Heart right ventricle (tissue), 16 donors: ENCODE data around the gene GLT8D2. TPM values are rescaled to one million over a fixed set of nuclear protein-coding genes. Genes with fewer than 3 reads are reported as not detected.
"Not testable (repeated sequence)": the region's sequence is repeated elsewhere in the genome, so short reads cannot be mapped to it uniquely, and the experiment has no call there.

Source experiments
- ATAC-seq, 8 donors: fragments of 200-7000 bp; cut with Tn5 transposase; one replicate each; pipeline ENCODE4 v1.9.1; 2020; ENCODE audit warnings: mild to moderate bottlenecking in 8 of 8, moderate library complexity in 8 of 8, moderate number of reproducible peaks in 1 of 8
- DNase-seq, 2 donors: peaks; one replicate each; pipeline ENCODE4 v3.0.0-alpha.2; 2020
- H3K27ac ChIP-seq, 10 donors: fragments of 200-600 bp; sonication (generic) in 2 of 10; one replicate each; pipeline versions ENCODE4 v1.5.0 to v1.8.0; 2020 to 2022; ENCODE audit warnings: mild to moderate bottlenecking in 3 of 10
- H3K27me3 ChIP-seq, 7 donors: fragments of 200-600 bp; one replicate each; pipeline ENCODE4 v1.8.0; 2021 to 2022; ENCODE audit warnings: mild to moderate bottlenecking in 2 of 7
- H3K36me3 ChIP-seq, 9 donors: fragments of 200-600 bp; sonication (generic) in 1 of 9; one replicate each; pipeline versions ENCODE4 v1.5.0 to v1.8.0; 2020 to 2022; ENCODE audit warnings: mild to moderate bottlenecking in 2 of 9
- H3K4me1 ChIP-seq, 9 donors: fragments of 200-600 bp; sonication (generic) in 1 of 9; one replicate each; pipeline versions ENCODE4 v1.5.0 to v1.8.0; 2020 to 2022; ENCODE audit warnings: mild to moderate bottlenecking in 4 of 9
- H3K4me3 ChIP-seq, 10 donors: fragments of 200-600 bp; sonication (generic) in 2 of 10; one replicate each; pipeline versions ENCODE4 v1.5.0 to v1.8.0; 2020 to 2022; ENCODE audit warnings: mild to moderate bottlenecking in 7 of 10, moderate library complexity in 2 of 10
- H3K9me3 ChIP-seq, 11 donors: fragments of 200-600 bp in 10 of 11; sonication (generic) in 2 of 11; one replicate each; pipeline versions ENCODE4 v1.5.0 to v1.8.0; 2013 to 2022; ENCODE audit warnings: mild to moderate bottlenecking in 2 of 11, control low read depth in 1 of 11, moderate library complexity in 1 of 11
- CTCF ChIP-seq, 9 donors: fragments of 200-600 bp; sonication (generic) in 2 of 9; IDR thresholded peaks; one replicate each; pipeline versions ENCODE4 v1.5.0 to v1.8.0; 2021 to 2022; ENCODE audit warnings: antibody characterized with exemption in 9 of 9, mild to moderate bottlenecking in 5 of 9, moderate library complexity in 1 of 9
- WGBS, 2 donors: extraction: QIAGEN DNeasy Blood & Tissue Kit; methylation state at CpG; one replicate each; pipeline ENCODE4 v1.1.7; 2013; ENCODE audit warnings: inconsistent platforms in 1 of 2; 5-methylcytosine and 5-hydroxymethylcytosine counted together
- intact Hi-C, 10 donors: fragments of 100-400 bp; cut with DNase I; formaldehyde crosslinking; loops; one replicate each; pipeline versions ENCODE4 v1.11.1 to v1.14.2; 2022
- polyA plus RNA-seq, 2 donors: library from polyadenylated mRNA; stranded (reverse); fragments of 200-250 nt; gene quantifications; one replicate each; pipeline ENCODE4 v1.2.3, GENCODE V29; 2013
- total RNA-seq, 10 donors: library from RNA; stranded (reverse); fragmentation: NEBNext Ultra II Directional in 3 of 10; extraction: Animal tissue kit (Norgen Biotek cat#: 25700) in 3 of 10; gene quantifications; one replicate each; pipeline versions ENCODE4 v1.2.1 to v1.2.4, GENCODE V29; 2021 to 2023
- donor health status: Arrhythmogenic right ventricular cardiomyopathy.
- donor health status: ischemic (EF 13 %, LVEDD 7.1; RV severe dilation, severe dysfunction).
- donor health status: healthy with polysubstance abuse.
- donor health status: DM: no; HTN: yes; CAD: no.
- donor health status: DM: no; HTN: no; CAD: no.
- donor health status: ischemic (EF 25% LVEDD 6.9; RV normal size, moderate dysfunction).
- donor health status: ischemic (EF 25% LVEDD 5.7; RV mildly dilated, moderate dysfunction).
- donor health status: healthy.
- donor health status: DM: yes; HTN: yes; CAD: no.
- donor health status: Ischemic cardiomyopathy.
- donor health status: ischemic (EF 35%, LVEDD 5.7; RV mildly dilated, moderate dysfunction).
- donor health status: nonischemic (EF 11% LVEDD 7.7; RV severe dilation, severe dysfunction).
- donor health status: DM: yes; HTN: yes; CAD: no.
- donor health status: PGD.
- donor health status: ischemic (EF 29% LVEDD 5.4; RV normal size, mild dysfunction).
- donor health status: nonischemic (EF 23%, LVEDD 6.1; RV moderate dilation, normal function).

The GLT8D2 gene
- total and polyA plus RNA-seq, 12 donors: 3.5 to 16.0 (median 7.8) TPM

GRCh38 chr12:104048162-104048561 lies 1.8 kb downstream of the GLT8D2 start:
- ATAC-seq: no peak
- Histone ChIP-seq H3K4me1 (peaks cover 0 to 50% (median 24%) of the 10 kb centered on the region in 9 donors), H3K9me3 (no peaks in the 10 kb centered on the region), H3K4me3 (peak overlapping the region in 5 of 10 donors; percentile 51 to 60 (median 57)), H3K36me3 (no peaks in the 10 kb centered on the region), H3K27ac (peak overlapping the region in 2 of 10 donors; percentile 9 to 21), H3K27me3 (peaks cover 0 to 27% (median 0%) of the 10 kb centered on the region in 7 donors)
- WGBS, 2 donors: 60 to 68% methylated on average over 5 of the region's 5 CpGs
- intact Hi-C loops: no loop called here
- DNase-seq: no peak
- no peak for TF ChIP-seq CTCF (IDR thresholded peaks at IDR 0.05)

- Histone ChIP-seq H3K9me3 (peaks cover 0 to 3% (median 0%) of the 10 kb centered on the region in 11 donors), H3K27ac (peak overlapping the region in 1 of 10 donors; percentile 78), H3K36me3 (peaks cover 0 to 3% (median 0%) of the 10 kb centered on the region in 9 donors), H3K4me3 (no peak overlapping the region), H3K27me3 (peaks cover 0 to 21% (median 0%) of the 10 kb centered on the region in 7 donors), H3K4me1 (peaks cover 0 to 50% (median 24%) of the 10 kb centered on the region in 9 donors)
- TF ChIP-seq CTCF (IDR thresholded peaks at IDR 0.05): no peak
- ATAC-seq (peak in 4 of 8 donors; percentile 27 to 54 (median 40)), DNase-seq (no peak)
- 77 to 81% methylated on average over 4 of the region's 4 CpGs for WGBS, 2 donors
- intact Hi-C loops: no loop called here
Observed at GRCh38 chr12:104046306-104046705, 3.7 kb downstream of the GLT8D2 start.

DNA sequence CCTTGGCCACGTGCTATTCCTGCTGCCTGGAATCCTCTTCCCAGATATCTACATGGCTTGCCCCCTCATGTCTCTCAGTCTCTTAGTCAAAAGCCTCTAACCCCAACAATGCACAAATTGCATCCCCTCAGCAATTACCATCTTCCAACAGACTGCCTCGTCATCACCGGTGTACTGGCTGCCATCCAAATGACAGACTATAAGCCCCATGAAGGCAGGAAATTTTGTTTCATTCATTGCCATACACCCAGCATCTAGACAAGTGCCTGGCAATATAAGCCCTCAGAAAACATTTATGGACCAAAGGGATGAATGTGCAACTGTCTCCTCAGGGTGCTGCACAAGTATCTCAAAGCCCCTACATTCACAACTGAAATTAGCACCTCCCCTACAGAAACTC lies 5.8 kb downstream of the GLT8D2 start:
- Histone ChIP-seq H3K9me3 (peaks cover 0 to 3% (median 0%) of the 10 kb centered on the region in 11 donors), H3K27me3 (peaks cover 0 to 2% (median 0%) of the 10 kb centered on the region in 7 donors), H3K4me1 (peaks cover 0 to 37% (median 16%) of the 10 kb centered on the region in 9 donors), H3K27ac (no peak overlapping the region), H3K36me3 (peaks cover 0 to 3% (median 0%) of the 10 kb centered on the region in 9 donors), H3K4me3 (no peak overlapping the region)
- no peak for TF ChIP-seq CTCF (IDR thresholded peaks at IDR 0.05)
- DNase-seq (no peak), ATAC-seq (no peak)
- intact Hi-C loops: no loop called here
- 88 to 90% methylated on average over 3 of the region's 3 CpGs for WGBS, 2 donors

- no peak overlapping the region for H3K27ac ChIP-seq
- intact Hi-C loops: no loop called here
- H3K4me3 ChIP-seq: no peak overlapping the region
- H3K4me1 ChIP-seq: peaks cover 0 to 25% (median 12%) of the 10 kb centered on the region in 9 donors
- H3K9me3 ChIP-seq: peaks cover 0 to 3% (median 0%) of the 10 kb centered on the region in 11 donors
- WGBS, 2 donors: 85 to 89% methylated on average over 1 of the region's 1 CpG
- ATAC-seq (no peak), DNase-seq (no peak)
- peaks cover 0 to 3% (median 0%) of the 10 kb centered on the region in 9 donors for H3K36me3 ChIP-seq
- no peaks in the 10 kb centered on the region for H3K27me3 ChIP-seq
- no peak for TF ChIP-seq CTCF (IDR thresholded peaks at IDR 0.05)
Observed at GRCh38 chr12:104042580-104042979, 7.4 kb downstream of the GLT8D2 start.

DNA sequence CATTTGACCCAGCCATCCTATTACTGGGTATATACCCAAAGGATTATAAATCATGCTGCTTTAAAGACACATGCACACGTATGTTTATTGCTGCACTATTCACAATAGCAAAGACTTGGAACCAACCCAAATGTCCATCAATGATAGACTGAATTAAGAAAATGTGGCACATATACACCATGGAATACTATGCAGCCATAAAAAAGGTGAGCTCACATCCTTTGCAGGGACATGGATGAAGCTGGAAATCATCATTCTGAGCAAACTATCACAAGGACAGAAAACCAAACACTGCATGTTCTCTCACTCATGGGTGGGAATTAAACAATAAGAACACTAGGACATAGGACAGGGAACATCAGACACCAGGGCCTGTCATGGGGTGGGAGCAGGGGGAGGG lies 10.2 kb downstream of the GLT8D2 start:
- intact Hi-C loops, H3K4me3 ChIP-seq, ATAC-seq, H3K27ac ChIP-seq, H3K27me3 ChIP-seq, H3K9me3 ChIP-seq, H3K36me3 ChIP-seq, H3K4me1 ChIP-seq, DNase-seq: not testable (repeated sequence)
- 81 to 86% methylated on average over 1 of the region's 1 CpG for WGBS, 2 donors

DNA sequence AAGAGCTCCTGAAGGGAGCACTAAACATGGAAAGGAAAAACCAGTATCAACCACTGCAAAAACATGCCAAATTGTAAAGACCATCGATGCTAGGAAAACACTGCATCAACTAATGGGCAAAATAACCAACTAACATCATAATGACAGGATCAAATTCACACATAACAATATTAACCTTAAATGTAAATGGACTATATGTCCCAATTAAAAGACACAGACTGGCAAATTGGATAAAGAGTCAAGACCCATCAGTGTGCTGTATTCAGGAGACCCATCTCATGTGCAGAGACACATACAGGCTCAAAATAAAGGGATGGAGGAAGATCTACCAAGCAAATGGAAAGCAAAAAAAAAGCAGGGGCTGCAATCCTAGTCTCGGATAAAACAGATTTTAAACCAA lies 13.8 kb downstream of the GLT8D2 start:
- H3K36me3 ChIP-seq, H3K9me3 ChIP-seq, H3K4me3 ChIP-seq, H3K27me3 ChIP-seq, ATAC-seq, H3K27ac ChIP-seq, DNase-seq, H3K4me1 ChIP-seq, intact Hi-C loops: not testable (repeated sequence)
- 85 to 91% methylated on average over 2 of the region's 2 CpGs for WGBS, 2 donors

DNA sequence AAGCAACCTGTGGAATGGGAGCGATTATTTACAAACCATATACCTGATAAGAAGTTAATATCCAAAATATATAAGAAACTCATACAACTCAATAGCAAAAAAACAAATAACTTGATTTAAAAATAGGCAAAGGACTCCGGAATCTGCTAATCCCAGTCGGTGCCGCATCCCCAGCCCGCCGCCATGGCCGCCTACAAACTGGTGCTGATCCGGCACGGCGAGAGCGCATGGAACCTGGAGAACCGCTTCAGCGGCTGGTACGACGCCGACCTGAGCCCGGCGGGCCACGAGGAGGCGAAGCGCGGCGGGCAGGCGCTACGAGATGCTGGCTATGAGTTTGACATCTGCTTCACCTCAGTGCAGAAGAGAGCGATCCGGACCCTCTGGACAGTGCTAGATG lies 19.4 kb downstream of the GLT8D2 start:
- peak in 3 of 8 donors; percentile 33 to 57 (median 48) for ATAC-seq

More for the DNA sequence above, 19.4 kb downstream of the GLT8D2 start:
- intact Hi-C loops, H3K4me3 ChIP-seq, H3K27me3 ChIP-seq, H3K27ac ChIP-seq, H3K36me3 ChIP-seq, DNase-seq, H3K9me3 ChIP-seq: not testable (repeated sequence)
- 92 to 94% methylated on average over 8 to 9 of the region's 27 CpGs for WGBS, 2 donors
- H3K4me1 ChIP-seq: peaks cover 0 to 18% (median 0%) of the 10 kb centered on the region in 9 donors
